ENCODE data around the gene SUPT20HL2. TPM values are rescaled to one million over a fixed set of nuclear protein-coding genes. Genes with fewer than 3 reads are reported as not detected.

The SUPT20HL2 gene
- total RNA-seq, 1 donor from 2014 or later, result not detected

Other genes with a start within 250 kb of the SUPT20HL2 start
- 56.0 and 91.2 TPM in 2 replicates for gene ZFX, start 164.3 kb downstream of the SUPT20HL2 start, total RNA-seq
- gene SUPT20HL1, start 46.6 kb upstream of the SUPT20HL2 start, total RNA-seq, result not detected in 2 replicates
- gene PDK3, start 151.2 kb upstream of the SUPT20HL2 start, total RNA-seq, result 7.3 and 8.6 TPM in 2 replicates

All from dermis blood vessel endothelial cell (primary cell).